Activated CD4-positive, CD25-positive, alpha-beta regulatory T cell (primary cell): ENCODE results near the gene CAPN10.
"Not testable (repeated sequence)": the region's sequence is repeated elsewhere in the genome, so short reads cannot be mapped to it uniquely, and the experiment has no call there.

ENCODE experiments used
- DNase-seq, 4 experiments: peaks; one replicate each; lab custom pipeline; 2025; lab: John Stamatoyannopoulos, UW

CAPN10 gene

GRCh38 chr2:240586198-240586918 is at the start of gene CAPN10:
CAPN10 (plus strand) TSS chr2:240586734; CDS start chr2:240586912, 178 bp downstream.
- DNase-seq = peak; percentile 91 to 95 (median 92)

- no peak for DNase-seq
Observed at GRCh38 chr2:240538031-240538780, 48.3 kb upstream of the CAPN10 start.

GRCh38 chr2:240539101-240539500 is 47.4 kb upstream of the CAPN10 start:
- DNase-seq = not testable (repeated sequence)

- DNase-seq = no peak
Observed at GRCh38 chr2:240539906-240540305, 46.6 kb upstream of the CAPN10 start.

GRCh38 chr2:240551288-240551687 is 35.2 kb upstream of the CAPN10 start:
- DNase-seq = no peak

GRCh38 chr2:240551811-240552210 is 34.7 kb upstream of the CAPN10 start:
- no peak for DNase-seq

- no peak for DNase-seq
Observed at GRCh38 chr2:240553956-240554480, 32.5 kb upstream of the CAPN10 start.

- DNase-seq = no peak
Observed at GRCh38 chr2:240554767-240555493, 31.6 kb upstream of the CAPN10 start.

GRCh38 chr2:240555541-240556250 is 30.8 kb upstream of the CAPN10 start:
- no peak for DNase-seq

- peak; percentile 43 to 61 (median 46) for DNase-seq
Observed at GRCh38 chr2:240556553-240557100, 29.9 kb upstream of the CAPN10 start.

- no peak for DNase-seq
Observed at GRCh38 chr2:240557101-240557751, 29.3 kb upstream of the CAPN10 start.

GRCh38 chr2:240557808-240558207 is 28.7 kb upstream of the CAPN10 start, which contains the start of gene ANKMY1:
ANKMY1 (minus strand) TSS chr2:240557988; CDS start chr2:240557335, 653 bp downstream.
- peak in 2 of 4 experiments; percentile 32 to 42 for DNase-seq

GRCh38 chr2:240558236-240558761 is 28.2 kb upstream of the CAPN10 start:
- DNase-seq = no peak

- DNase-seq = no peak
Observed at GRCh38 chr2:240559286-240559685, 27.2 kb upstream of the CAPN10 start.

- DNase-seq = peak; percentile 71 to 85 (median 80)
Observed at GRCh38 chr2:240560084-240560479, 26.5 kb upstream of the CAPN10 start, which contains the start of gene DUSP28. DUSP28 (plus strand) TSS chr2:240560357; CDS start chr2:240560685, 328 bp downstream.

- peak; percentile 99 for DNase-seq
Observed at GRCh38 chr2:240560480-240561324, 25.8 kb upstream of the CAPN10 start.

- no peak for DNase-seq
Observed at GRCh38 chr2:240561325-240561971, 25.1 kb upstream of the CAPN10 start.

- DNase-seq = not testable (repeated sequence)
Observed at GRCh38 chr2:240563231-240563630, 23.3 kb upstream of the CAPN10 start.
